ENCODE data around the gene LTBR. TPM values are rescaled to one million over a fixed set of nuclear protein-coding genes. Genes with fewer than 3 reads are reported as not detected.

Gene LTBR
- total and polyA plus RNA-seq, 2 experiments from 2014 or later: 42.4 to 79.8 TPM

DNA sequence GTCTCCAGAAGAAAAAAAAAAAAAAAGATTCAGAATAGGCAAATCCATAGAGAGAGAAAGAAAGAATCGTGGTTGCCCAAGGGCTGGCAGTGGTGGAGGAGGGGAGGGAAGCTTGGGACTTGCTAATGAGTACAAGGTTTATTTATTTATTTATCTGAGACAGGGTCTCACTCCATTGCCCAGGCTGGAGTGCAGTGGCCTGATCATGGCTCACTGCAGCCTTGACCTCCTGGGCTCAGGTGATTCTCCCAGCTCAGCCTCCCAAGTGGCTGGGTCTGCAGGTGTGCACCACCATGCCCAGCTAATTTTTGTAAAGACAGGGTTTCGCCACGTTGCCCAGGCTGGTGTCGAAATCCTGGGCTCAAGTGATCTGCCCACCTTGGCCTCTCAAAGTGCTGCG lies 32.3 kb upstream of the LTBR start:
- Histone ChIP-seq H3K9me3 (ENCODE audit: low read depth) (no peaks in the 10 kb centered on the region), H3K27ac (no peak overlapping the region), H3K27me3 (no peaks in the 10 kb centered on the region), H3K4me3 (no peak overlapping the region), H3K79me2 (no peaks in the 10 kb centered on the region), H4K20me1 (ENCODE audit: insufficient read depth, poor library complexity, severe bottlenecking) (no peaks in the 10 kb centered on the region), H2AFZ (no peak overlapping the region), H3K4me2 (no peak overlapping the region), H3K4me1 (ENCODE audit: insufficient read depth) (peaks cover 5% of the 10 kb centered on the region), H3K9me2 (replicated peaks; ENCODE audit: insufficient read depth) (no peaks in the 10 kb centered on the region), H3K36me3 (replicated peaks; ENCODE audit: insufficient read depth, low read depth) (no peaks in the 10 kb centered on the region)
- TF ChIP-seq EZH2phosphoT487 (IDR thresholded peaks at IDR 0.05; ENCODE audit: low read depth, severe bottlenecking, unreplicated experiment) (no peak), EZH2 (IDR thresholded peaks at IDR 0.05; ENCODE audit: borderline replicate concordance) (no peak)
- 93% methylated on average over 5 of the region's 5 CpGs for WGBS (ENCODE audit: low lambda C conversion rate, missing lambda C conversion rate)
- no peak for DNase-seq (ENCODE audit: low spot score)

DNA sequence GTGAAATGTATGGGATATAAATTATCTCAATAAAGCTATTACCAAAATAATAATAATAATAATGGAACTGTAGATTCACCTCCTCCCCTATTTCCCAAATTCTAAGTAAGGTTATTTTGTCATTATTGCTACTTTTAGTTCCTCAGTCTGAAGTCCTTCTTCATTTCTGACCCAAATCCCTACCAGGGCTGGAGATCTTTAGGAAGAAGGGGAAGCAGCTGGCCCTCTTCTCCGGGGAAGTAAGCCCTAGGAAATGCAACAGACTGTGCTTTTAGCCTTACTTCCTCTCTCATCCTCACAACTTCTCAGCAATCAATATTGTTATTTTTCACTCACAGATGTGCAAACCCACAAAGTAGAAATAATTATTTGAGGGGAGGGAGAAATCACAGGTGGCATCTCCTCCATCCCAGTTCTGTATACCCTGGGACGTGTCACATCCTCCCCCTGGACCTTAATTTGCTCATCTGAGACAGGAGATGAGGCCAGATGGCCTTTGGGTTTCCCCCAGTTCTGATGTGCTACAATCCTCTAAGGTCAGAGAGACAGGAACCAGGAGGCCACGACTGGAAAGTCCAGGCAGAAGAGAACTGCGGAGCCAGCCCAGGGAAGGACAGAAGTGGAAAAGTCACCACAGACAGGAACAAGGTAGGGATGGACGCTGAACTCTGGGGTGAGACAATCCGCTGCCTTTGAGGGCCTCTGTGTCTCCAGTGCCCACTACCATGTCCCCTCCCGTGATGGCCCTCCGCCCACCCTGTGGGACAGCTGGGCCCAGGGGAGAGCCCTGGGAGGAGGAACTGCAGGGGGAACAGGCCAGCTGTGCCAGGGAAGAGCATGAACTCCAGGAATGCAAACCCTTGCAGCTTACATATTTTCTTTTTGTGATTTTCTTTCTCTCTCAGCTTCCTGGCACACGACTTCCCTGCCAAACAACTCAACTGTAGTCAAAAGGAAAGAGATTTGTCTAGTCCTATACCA lies 31.5 kb upstream of the LTBR start:
- H3K9me2 ChIP-seq (replicated peaks; ENCODE audit: insufficient read depth): no peaks in the 10 kb centered on the region
- WGBS (ENCODE audit: low lambda C conversion rate, missing lambda C conversion rate): 87% methylated on average over 9 of the region's 9 CpGs
- H3K79me2 ChIP-seq: no peaks in the 10 kb centered on the region
- no peak overlapping the region for H3K4me3 ChIP-seq
- no peaks in the 10 kb centered on the region for H3K9me3 ChIP-seq (ENCODE audit: low read depth)
- no peak overlapping the region for H3K27ac ChIP-seq
- no peaks in the 10 kb centered on the region for H3K27me3 ChIP-seq
- no peaks in the 10 kb centered on the region for H4K20me1 ChIP-seq (ENCODE audit: insufficient read depth, poor library complexity, severe bottlenecking)
- H3K4me1 ChIP-seq (ENCODE audit: insufficient read depth): no peaks in the 10 kb centered on the region
- H3K4me2 ChIP-seq: no peak overlapping the region
- no peak for TF ChIP-seq EZH2 (IDR thresholded peaks at IDR 0.05; ENCODE audit: borderline replicate concordance)
- TF ChIP-seq EZH2phosphoT487 (IDR thresholded peaks at IDR 0.05; ENCODE audit: low read depth, severe bottlenecking, unreplicated experiment): no peak
- TF ChIP-seq, protein P1, sequence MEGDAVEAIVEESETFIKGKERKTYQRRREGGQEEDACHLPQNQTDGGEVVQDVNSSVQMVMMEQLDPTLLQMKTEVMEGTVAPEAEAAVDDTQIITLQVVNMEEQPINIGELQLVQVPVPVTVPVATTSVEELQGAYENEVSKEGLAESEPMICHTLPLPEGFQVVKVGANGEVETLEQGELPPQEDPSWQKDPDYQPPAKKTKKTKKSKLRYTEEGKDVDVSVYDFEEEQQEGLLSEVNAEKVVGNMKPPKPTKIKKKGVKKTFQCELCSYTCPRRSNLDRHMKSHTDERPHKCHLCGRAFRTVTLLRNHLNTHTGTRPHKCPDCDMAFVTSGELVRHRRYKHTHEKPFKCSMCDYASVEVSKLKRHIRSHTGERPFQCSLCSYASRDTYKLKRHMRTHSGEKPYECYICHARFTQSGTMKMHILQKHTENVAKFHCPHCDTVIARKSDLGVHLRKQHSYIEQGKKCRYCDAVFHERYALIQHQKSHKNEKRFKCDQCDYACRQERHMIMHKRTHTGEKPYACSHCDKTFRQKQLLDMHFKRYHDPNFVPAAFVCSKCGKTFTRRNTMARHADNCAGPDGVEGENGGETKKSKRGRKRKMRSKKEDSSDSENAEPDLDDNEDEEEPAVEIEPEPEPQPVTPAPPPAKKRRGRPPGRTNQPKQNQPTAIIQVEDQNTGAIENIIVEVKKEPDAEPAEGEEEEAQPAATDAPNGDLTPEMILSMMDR (IDR thresholded peaks at IDR 0.05; ENCODE audit: poor library complexity): no peak
- DNase-seq (ENCODE audit: low spot score): no peak
- H2AFZ ChIP-seq: no peak overlapping the region
- no peaks in the 10 kb centered on the region for H3K36me3 ChIP-seq (replicated peaks; ENCODE audit: insufficient read depth, low read depth)

DNA sequence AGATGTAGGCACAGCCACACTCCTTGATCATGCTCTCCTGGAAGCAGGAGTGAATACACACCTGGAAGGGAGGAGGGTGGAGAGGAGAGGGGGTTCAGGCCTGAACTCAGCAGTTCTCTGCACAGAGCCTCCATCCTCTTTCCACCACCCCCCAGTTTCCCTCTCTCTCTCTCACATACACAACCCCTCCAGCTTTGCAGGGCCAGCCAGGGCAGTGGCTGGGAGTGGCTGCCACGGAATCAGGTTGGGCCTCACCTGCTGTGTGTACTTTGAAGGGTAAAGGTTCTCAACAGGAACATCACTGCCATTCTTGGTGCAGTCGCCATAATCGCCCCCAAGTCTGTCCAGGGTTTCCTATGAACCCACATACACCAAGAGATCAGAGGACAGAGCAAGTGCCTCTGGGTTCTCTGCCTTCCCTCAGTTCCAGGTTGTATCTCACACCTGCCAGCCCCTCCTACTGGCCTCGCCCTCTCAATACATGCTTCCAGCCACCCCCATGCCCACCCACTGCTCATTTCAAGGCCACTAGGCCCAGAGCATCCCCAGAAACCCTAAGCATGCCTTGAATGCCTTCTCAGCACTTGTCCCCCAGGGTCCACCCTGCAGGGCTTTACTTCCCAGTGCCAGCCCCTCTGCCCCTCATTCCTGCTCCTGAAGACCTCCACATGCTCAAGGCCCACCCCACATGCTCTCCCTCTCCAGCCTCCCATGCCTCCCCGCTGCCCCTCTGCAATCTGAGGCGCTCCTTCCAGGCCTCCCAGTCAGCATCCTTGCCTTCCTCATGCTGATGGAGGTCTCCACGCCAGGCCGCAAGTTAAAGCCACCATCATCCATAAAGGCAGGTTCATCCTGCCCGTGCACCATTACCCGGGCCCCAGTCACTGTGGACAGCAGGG lies 29.2 kb upstream of the LTBR start:
- 92% methylated on average over 10 of the region's 10 CpGs for WGBS (ENCODE audit: low lambda C conversion rate, missing lambda C conversion rate)
- H3K4me2 ChIP-seq: no peak overlapping the region

More for the DNA sequence above, 29.2 kb upstream of the LTBR start:
- Histone ChIP-seq H3K9me2 (replicated peaks; ENCODE audit: insufficient read depth) (no peaks in the 10 kb centered on the region), H3K27ac (no peak overlapping the region), H3K4me3 (no peak overlapping the region), H3K9me3 (ENCODE audit: low read depth) (no peaks in the 10 kb centered on the region), H3K79me2 (no peaks in the 10 kb centered on the region), H3K36me3 (replicated peaks; ENCODE audit: insufficient read depth, low read depth) (no peaks in the 10 kb centered on the region), H2AFZ (no peak overlapping the region), H3K27me3 (no peaks in the 10 kb centered on the region), H3K4me1 (ENCODE audit: insufficient read depth) (no peaks in the 10 kb centered on the region), H4K20me1 (ENCODE audit: insufficient read depth, poor library complexity, severe bottlenecking) (no peaks in the 10 kb centered on the region)
- DNase-seq (ENCODE audit: low spot score): no peak
- TF ChIP-seq, protein P1 (IDR thresholded peaks at IDR 0.05; ENCODE audit: poor library complexity): no peak
- TF ChIP-seq EZH2phosphoT487 (IDR thresholded peaks at IDR 0.05; ENCODE audit: low read depth, severe bottlenecking, unreplicated experiment): no peak
- no peak for TF ChIP-seq EZH2 (IDR thresholded peaks at IDR 0.05; ENCODE audit: borderline replicate concordance)
